Stimulated activated CD4-positive, alpha-beta T cell treated with anti-CD3 and anti-CD28 coated beads, Interleukin-2, amount 100 ng/mL, for 48 hours (primary cell): ENCODE data around the gene DCXR.

ENCODE experiments used
- DNase-seq, 2 donors: peaks; one replicate each; pipeline ENCODE4 v3.0.0-alpha.2; 2020

The DCXR gene

DNA sequence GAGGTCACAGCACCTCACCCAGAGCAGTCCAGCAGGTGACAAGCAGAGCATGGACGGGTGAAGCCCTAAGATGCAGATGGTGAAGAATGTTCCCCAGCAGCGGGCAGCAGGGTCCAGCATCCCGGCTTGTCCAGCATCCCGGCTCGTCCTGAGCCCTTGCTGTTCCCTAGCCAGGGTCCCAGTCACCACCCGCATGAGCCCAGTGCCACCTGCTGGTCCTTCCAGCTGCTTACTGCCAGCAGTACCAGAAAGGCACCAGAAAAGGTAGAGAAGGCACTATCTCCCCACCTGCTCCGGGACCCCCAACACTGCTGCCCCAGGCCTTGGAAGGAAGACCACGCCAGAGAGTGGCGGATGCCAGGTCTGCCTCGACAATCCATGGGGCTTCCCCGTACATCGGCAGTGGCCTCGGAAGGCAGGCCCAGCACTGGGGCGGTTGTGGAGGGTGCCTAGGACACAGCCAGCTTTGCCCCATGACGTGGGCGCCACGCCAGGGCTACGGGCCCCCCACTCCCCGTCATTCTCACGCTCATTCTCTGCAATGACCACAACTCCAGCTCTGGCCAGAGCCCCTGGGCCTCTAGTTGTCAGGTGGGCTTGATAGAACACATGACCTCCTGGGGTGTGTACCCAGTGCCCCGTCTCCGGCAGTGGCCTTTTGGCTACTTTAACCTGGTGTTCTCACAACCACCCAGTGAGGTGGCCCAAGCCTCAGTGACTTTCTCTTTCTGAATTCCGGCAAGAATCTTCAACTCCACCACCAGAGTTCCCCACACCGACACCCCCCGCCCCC is 16.2 kb downstream of the DCXR start:
- DNase-seq: no peak

DNA sequence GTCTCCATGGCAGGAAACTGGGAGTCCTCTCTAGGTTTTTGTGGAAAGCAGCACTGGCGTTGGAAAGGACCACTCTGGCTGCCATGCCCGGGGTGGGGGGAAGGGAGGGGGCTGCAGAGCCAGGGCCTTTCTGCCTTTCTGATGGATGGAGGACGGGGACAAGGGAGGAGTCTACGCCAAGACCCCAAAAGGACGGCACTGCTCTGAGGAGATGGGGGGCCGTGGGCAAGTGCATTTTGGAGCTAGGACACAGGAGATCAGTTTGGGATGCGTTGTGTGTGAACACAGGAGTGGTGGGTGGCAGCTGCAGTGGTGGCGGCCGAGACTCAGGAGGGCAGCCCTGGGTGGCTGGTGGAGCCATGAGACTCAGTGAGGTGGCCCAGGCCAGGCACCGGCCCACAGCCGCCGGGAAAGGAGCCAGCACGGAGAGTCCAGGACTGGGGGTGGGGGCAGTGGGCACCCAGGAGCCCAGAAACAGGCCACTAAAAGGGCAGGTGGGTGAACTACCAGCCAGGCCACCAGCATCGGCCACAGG is 16.9 kb downstream of the DCXR start:
- no peak for DNase-seq

DNA sequence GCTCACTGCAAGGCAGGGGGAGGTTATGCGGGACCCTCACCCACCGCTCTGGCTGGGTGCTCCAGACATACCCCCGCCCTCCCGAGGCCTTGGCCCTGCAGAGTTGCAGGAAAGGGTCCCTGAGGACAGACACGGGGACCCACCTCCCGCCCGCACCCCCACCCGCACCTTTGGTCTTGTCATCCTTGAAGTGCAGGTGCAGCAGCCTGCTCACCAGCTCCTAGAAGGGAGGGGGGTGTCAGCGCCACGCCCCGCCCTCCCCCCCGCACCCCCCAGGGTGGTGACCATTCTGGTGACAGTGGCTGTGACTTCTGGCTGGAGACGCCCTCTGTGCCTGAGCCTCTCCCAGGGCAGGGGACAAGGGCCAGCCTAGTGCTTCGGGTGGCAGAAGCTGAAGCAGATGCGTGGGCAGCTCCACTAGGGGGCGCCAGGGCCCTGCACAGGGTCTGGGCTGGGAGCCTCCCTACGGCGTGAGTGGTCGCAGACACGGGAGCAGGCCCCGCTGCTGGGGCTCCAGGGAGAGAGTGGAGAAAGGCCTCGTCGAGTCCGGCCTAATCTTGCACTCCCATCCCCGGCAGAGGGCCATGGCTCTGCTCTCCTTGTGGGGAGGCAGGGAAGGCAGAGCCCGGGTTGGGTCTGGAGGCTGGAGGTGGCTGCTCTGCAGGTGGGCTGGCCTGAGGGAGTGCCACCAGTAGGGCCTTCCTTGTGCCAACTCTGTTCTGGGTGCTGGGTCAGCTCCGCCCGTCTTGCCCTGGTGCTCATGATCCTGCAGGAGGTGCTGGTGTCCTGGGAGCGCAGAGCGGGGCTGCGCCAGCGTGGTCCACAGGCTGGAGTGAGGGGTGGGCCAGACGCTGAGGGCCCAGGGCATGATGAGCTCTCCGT is 17.6 kb downstream of the DCXR start:
- peak; percentile 70 to 75 for DNase-seq

DNA sequence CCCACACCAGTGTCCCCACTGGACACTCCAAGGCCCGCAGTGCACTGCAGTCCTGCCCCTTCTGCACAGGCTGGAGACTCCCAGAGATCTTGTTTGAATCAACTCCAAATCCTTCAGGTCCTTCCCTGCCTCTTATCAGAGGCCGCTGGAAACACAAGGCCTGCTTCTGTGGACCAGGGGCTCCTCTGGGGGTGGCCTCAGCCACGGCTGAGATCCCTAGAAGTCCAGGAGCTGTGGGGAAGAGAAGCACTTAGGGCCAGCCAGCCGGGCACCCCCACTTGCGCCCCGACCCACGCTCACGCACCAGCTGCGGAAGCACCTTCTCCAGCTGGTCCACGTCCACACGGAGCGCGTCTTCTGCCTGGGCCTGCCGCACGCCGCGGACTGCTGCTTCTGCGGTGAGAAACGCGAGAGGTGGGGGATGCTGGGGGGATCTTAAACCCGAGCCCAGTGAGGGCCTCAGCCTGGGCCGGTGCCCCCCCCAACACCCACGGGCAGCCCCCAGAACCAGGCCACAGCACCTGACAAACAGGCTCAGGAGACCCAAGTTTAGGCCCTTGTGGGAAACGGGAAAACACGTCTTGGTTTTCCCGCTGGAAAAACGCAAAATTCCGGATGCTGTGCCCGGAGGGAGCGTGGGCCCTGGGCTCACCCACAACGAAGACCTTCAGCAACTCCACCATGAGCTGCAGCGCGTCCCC is 18.4 kb downstream of the DCXR start:
- DNase-seq: no peak

DNA sequence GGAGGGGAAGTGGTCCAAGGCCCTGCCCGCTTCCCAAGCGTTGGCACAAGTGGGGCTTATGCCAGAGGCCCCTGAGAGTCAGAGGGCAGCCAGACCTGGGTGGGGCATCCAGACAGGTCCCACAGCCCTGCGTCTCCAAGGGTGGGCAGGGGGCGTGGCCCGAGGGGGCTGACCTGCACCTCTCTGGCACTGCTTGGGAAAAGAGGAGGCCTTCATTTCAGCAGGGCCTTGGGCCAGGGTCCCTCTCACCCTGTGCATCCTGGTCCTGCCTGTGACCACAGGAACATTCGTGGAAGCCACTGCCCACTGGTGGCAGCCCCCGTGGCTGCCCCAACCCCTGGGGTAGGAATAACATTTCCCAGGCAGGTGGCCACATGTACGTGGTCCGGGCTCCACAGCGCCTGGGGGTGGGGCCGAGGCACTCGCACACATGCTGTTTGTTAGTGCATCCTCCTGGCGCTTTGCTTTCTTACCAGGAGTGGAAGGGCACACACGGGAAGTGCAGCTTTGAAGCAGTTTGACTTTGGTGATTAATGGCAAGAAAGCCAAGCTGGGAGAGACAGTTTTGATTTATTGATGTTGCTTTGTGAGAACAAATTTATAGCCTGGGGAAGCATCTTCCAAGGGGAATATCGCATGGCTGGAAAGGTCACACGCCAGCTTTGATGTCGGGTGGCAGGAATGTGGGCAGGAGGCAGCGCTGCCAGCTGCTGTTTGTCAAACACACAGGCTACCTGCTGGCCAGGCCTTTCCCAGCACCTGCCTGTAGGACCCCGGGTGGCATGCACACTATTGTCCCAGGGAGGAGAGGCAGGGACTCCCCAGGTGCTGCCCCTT is 19.1 kb downstream of the DCXR start:
- DNase-seq: no peak

DNA sequence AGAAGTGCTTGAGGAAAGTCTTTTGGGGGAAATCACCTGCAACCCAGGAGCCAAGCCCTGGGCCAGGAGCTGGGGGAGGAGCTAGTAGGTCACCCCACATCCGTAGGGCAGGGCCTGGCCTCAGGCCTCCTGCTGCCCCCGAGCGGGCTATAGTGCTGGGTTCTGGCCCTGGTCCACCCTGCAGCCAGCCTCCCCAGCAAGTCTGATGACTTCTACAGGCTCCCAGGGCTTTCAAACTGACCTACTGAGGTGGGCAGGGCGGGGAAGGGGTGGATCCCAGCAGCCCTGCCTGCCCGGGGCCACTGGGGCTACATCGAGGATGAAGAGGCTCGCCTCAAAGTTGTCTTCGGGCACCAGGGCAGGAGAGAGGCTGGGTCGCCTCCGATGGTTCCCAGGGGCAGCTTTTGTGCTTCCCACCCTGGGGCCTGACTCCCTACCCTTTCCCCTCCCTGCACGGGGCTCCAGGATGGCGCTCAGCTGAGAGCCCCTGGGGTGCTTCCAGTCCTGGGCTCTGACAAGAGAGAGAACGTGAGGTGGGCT is 19.8 kb downstream of the DCXR start:
- no peak for DNase-seq

DNA sequence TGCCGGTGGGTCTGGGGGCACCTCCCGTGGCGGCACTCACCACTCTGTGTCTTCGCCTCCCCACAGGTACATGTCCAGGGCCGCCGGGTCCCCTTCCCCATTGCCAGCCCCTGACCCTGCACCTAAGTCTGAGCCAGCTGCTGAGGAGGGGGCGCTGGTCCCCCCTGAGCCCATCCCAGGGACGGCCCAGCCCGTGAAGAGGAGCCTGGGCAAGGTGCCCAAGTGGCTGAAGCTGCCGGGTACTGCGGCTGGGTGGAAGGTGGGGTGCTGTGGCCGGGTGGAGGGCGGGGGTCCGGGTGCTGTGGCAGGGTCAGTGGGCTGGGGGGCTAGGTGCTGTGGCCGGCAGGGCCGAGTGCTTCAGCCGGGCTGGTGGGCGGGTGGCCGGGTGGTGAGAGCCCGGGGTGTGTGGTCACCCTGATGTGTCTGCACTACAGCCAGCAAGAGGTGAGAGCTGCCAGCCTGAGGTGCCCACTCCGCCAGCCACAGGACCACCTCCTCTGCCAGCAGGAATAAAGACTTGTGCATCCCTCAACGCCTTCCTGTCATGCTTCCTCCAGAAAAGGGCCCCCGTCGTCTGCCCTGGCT is 20.5 kb downstream of the DCXR start:
- no peak for DNase-seq

DNA sequence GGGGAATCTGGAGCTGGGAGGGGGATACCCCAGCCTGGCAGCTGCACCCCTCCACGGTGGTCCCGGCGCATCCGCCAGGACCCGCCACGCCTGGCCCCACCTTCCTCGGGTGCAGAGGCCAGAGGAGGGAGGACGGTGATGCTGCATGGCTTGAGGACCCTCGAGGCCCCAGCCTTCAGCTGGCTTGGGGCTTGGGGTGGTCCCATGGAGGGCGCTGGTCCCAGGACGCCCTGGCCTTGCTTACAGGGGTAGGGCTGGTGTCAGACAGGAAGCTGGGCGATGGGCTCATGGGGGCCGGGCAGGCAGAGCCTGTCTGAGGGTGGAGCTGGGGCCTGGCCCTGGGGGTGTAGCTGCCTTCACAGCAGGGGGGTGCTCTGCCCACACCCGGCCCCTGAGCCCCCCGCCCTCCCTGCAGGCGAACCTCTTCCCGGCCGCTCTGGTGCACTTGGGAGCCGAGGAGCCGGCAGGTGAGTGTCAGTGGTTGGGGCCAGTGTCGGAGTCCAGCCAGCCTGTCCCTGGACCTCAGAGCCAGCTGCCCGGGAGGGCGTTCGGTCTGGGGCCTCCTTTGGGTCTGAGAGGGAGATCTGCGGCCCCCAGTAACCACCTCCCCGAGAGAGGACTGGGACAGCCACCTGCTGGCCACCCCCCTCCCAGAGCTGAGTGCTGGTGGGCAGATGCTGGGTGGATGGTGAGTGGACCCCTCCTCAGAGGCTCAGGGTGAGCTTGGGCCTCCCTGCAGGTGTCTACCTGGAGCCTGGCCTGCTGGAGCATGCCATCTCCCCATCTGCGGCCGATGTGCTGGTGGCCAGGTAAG is 21.2 kb downstream of the DCXR start:
- no peak for DNase-seq

DNA sequence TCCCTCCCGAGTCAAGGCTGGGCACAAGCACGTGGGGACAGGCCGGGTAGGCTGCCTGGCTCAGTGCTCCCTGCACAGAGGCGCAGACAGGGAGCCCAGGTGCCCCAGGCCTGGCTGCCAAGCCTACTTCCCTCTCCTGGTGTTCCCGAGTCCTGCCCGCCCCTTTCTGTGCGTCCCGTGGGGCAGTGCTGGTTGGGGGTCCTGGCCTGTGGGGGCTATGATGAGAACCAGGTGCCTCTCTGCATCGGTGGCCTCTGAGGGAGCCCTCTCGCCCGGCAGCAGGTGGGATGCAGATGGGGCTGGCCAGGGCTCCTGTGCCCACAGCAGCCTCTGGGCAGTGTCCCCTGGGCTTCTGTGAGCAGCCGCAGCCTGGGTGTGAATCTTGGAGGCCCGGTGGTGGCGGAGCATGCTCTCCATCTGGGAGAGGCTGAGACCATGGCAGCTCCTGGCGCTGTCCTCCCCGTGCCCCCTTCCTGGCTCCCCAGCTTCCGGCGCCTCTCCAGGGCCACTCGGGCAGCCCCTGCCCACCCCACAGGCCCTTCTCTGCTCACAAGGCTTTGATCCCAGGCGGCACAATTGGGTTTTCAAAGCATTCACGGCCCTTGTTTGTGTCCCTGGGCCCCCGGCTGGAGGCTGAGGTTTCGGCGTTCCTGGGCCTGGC is 22.1 kb downstream of the DCXR start:
- DNase-seq: no peak

DNA sequence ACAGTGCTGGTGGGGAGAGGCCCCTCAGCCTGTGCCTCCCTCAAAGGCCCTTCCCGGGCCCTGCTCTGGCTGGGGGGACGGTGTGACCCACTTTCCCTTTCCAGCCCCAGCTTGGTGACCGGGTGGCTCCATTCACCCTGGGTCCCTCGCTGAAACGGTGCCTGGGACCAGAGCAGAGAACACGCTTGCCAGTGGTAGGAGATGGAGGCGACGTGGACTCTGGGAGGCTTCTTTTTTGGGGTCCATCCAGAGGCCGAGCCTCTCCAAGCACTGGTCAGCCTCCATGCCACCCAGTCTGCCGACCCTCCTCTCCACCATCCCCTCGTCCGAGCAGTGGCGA is 22.6 kb downstream of the DCXR start:
- DNase-seq: no peak

DNA sequence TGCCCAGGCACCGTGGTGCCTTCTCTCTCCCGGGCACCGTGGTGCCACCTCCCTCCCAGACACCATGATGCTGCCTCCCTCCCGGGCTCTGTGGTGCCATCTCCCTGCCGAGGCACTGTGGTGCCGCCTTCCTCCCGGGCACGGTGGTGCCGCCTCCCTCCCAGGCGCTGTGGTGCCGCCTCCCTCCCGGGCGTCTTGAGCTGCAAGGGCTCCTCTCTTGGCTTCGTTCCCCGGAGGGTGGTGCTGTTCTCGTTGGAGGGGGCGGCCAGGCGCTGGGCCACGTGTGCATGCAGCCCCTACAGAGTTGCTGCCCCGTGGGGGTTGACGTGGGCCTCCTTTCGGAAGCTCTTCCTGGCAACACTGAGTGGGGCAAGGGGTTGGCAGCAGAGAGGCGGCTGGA is 23.1 kb downstream of the DCXR start:
- DNase-seq: no peak

DNA sequence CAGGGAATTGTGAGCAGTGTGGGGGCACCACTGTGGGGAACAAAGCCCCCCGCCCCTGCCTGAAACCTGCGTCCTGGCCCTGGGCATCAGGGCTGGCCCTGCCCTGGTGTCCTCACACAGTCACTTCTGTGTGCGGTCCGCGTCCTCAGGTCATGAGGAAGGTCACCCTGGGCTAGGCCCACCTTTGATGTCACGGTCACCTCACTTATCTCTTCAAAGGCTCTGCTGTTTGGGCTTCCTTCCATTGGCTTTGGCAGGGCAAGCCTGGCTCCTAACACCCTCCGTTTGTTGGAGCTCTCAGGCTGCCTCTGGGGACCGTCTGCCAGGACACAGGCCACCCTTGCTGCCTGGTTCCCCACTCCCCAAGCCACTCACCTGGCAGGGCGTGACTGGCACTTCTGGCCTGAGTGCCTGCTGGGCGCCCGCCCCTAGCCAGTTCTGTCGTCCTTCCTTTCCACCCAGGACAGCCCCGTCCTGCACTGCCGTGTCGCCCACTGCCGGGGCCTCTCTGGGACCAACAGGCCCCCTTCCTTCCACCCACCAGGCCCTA is 23.6 kb downstream of the DCXR start:
- DNase-seq: no peak

DNA sequence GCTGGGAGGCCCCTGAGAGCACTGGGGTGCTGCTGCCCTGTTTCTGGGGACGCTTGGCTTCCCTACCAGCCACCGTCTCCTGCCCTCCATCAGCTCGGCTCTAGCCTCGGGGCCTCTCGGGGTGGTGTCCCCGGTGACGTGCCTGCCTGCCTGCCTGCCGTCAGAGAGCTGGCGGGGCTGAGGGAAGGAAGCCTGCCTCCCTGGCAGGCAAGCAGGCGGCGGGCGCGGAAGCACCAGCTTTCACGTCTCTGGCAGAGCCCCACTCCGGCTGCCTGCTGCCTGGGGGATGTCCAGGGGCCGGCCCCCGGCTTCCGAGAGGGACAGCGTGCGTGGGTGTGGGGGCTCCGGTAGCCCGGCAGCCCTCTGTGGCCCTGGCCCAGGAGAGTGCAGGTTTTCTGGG is 24.2 kb downstream of the DCXR start:
- DNase-seq: no peak

DNA sequence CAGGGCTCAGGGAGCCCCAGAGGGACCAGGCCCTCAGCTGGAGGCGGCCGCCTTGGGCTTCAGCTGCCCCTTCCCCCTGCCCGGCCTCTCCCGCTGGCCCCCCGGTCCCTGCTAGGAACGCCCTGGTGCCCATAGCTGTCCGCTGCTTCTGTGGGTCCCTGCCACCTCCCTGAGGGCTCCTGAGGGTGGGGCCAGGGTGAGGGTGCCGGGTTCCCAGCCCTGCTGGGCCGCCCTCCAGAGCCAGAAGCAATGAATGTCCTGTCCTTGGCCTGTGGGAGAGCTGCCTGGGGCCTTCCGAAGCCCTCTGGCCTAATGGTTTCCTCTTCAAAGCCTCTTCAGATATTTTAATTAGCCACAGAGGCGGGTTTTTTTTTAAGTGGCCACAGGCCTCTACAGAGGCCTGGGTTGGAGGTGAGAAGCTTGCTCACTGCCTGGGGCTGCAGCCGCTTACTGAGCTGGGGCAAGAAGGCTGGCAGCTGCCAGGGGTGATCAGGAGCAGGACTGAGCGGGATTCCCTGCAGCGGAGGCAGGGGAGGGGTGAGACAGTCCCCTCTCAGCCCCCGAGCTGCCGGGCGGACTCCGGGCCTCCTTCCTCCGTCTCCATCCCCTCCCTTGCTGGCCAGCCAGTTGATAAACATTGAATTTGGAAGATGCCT is 24.7 kb downstream of the DCXR start:
- DNase-seq: no peak

DNA sequence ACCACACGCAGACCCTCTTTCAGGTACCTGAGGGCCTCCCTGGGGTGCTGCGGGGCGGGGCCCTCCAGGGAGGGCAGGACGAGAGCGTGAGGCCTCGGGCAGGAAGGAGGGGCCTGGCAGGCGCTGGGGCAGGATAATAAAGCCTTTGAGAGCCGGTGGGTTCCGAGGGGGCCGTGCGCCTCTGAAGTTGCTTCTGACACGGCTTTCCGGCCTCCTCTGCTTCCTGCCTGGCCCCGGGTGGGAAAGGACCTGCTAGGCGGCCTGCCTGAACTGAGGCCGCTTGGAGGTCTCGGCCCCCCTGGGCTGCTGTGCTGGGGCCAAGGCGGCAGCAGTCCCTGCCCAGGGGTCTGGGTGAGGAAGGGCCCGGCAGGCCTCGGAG is 25.2 kb downstream of the DCXR start:
- no peak for DNase-seq

DNA sequence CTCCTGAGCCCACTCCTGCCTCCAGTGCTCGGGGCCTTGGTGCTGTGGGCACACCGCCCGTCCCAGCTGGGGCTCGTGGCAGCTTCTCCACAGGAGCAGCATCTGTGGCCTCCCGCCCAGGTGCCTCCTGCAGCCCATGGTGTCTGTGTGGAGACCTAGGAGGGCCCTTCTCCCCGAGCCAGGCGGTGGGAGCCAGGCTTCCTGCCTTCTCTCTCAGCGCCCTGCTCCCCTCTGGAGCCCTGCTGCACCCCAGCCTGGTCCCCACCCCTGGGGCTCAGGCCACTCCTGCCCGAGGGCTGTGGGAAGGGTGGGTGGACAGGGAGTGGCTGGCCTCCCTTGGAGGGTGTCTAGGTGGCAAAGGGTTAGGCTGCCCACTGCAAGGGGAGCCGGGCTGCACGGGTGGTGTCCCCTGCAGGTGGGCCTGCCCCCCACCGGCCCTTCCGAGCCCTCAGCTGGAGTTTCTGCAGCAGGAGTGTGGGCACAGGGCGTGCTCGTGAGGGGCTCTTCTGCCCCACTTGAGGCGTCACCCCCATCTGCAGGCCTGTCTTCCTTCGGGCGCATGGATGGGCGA is 25.8 kb downstream of the DCXR start:
- no peak for DNase-seq

DNA sequence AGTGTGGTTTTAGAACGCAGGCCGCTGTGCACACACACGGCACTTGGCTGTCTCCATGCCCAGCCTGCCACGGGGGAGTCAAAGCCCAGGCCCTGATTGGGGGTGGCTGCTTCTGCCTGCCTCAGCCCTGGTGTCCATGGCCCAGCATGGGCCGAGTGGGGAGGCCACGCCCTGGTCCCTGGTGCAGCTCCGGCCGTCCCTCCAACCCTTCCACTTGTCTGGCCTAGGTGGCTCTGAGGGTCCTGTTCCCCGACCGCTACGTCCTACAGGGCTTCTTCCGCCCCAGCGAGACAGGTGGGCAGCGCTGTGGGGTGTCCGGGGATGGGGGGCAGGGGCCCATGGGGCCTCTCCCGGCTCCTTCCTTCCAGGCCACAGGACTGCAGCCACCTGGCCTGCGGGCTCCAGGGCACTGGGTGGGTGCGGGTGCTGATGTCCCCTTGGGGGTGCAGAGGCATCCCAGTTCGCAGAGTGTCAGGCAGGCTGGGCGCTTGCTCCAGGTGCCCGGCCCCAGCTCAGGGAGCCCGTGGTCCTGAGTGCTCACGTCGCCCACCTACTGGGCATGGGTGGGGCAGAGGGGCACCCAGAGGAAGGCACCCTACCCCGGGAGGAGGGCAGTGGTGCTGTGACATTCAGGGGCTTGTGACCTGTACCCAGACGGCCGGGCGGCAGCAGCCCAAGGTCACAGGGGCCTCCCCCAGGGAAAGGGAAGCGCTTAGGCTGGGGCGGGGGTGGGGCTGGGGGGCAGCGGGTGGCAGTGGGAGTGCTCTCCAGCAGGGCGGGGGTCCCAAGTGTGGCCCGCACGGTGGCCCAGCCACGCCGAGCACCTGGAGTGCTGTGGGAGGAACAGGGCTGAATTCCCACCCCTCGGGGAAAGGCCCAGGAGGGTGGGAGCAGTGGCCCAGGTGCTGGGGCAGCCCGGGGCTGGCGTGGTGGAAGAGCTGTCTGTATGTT is 26.6 kb downstream of the DCXR start:
- DNase-seq: no peak

DNA sequence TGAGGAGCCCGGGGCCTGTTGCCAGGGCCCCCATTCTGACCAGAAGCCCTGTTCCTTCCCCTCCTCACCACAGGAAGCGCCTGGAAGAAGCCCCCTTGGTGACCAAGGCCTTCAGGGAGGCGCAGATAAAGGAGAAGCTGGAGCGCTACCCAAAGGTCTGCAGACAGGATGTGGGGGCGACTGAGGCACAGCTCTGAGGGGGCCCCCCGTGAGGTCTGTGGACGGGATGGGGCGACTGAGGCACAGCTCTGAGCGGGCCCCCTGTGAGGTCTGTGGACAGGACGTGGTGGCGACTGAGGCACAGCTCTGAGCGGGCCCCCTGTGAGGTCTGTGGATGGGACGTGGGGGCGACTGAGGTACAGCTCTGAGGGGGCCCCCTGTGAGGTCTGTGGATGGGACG is 28.1 kb downstream of the DCXR start:
- no peak for DNase-seq
